Measurements from ENCODE around the gene CCDC92. TPM values are rescaled to one million over a fixed set of nuclear protein-coding genes. Genes with fewer than 3 reads are reported as not detected.

The CCDC92 gene
- total and polyA plus RNA-seq, 9 donors: 13.9 to 51.0 (median 34.6) TPM

DNA sequence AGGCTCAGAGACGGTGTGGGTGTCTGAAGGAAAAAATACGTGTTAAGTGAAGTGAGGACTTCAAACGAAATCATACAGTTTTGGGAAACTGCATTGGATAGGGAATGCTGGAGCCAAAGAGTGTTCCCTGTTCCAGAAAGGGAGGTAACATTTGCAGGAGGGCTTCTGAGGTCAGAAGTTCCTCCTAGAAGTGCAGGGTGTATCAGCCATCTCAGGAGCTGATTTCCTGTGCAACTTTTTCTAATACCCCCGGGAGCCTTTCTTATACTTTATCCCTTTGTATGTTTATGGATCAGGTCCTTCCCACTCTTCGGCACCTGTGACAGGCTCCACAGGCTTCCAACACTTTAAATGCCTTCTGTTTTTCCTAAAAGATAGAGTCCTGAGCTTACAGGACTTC is 25.3 kb upstream of the CCDC92 start:
- Histone ChIP-seq H3K36me3 (no peaks in the 10 kb centered on the region), H3K4me1 (ENCODE audit: insufficient read depth) (no peaks in the 10 kb centered on the region), H3K4me3 (no peak overlapping the region), H3K9me3 (no peaks in the 10 kb centered on the region), H3K27ac (no peak overlapping the region), H3K27me3 (no peaks in the 10 kb centered on the region)
- intact Hi-C loops (cut with DNase I): no loop called here
- DNase-seq: no peak
- 76 to 82% (median 78%) methylated on average over 5 of the region's 5 CpGs for WGBS, 3 donors
- TF ChIP-seq POLR2A (IDR thresholded peaks at IDR 0.05) (no peak), EP300 (IDR thresholded peaks at IDR 0.05) (no peak)
- TF ChIP-seq, protein P1, sequence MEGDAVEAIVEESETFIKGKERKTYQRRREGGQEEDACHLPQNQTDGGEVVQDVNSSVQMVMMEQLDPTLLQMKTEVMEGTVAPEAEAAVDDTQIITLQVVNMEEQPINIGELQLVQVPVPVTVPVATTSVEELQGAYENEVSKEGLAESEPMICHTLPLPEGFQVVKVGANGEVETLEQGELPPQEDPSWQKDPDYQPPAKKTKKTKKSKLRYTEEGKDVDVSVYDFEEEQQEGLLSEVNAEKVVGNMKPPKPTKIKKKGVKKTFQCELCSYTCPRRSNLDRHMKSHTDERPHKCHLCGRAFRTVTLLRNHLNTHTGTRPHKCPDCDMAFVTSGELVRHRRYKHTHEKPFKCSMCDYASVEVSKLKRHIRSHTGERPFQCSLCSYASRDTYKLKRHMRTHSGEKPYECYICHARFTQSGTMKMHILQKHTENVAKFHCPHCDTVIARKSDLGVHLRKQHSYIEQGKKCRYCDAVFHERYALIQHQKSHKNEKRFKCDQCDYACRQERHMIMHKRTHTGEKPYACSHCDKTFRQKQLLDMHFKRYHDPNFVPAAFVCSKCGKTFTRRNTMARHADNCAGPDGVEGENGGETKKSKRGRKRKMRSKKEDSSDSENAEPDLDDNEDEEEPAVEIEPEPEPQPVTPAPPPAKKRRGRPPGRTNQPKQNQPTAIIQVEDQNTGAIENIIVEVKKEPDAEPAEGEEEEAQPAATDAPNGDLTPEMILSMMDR (IDR thresholded peaks at IDR 0.05): no peak

DNA sequence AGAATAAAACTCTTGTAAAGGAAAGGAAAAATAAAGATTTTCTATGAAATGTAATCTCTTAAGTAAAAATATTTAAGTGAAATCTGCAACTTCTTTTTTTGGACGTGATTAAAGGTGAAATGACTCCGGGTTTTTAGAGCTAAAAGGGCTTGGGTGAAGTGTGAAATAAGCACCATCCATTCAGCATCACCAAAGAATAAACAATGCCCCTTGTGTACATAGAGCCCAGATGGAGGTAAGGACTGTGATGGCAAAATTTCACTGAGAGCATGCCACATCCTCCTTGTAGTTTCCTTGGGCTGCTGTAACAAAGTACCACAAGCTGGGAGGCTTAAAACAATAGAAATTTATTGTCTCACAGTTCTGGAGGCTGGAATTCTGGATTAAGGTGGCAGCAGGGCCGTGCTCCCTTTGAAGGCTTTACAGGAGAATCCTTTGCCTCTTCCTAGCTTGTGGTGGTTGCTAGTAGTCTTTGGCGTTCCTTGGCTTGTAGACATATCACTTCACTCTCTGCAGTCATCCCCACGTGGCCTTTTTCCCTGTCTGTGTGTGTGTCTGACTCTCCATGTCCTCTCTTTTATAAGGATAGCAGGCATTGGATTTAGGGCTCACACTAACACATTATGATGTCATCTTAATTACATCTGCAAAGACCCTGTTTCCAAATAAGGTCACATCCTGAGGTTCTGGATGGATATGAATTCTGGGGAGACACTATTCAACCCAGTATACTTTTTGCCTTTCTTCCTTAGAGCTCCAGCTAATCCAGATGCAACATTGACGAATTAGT is 24.6 kb upstream of the CCDC92 start:
- DNase-seq: no peak
- no peak for TF ChIP-seq EP300 (IDR thresholded peaks at IDR 0.05)
- no peak for TF ChIP-seq POLR2A (IDR thresholded peaks at IDR 0.05)
- no peaks in the 10 kb centered on the region for H3K4me1 ChIP-seq (ENCODE audit: insufficient read depth)
- no peaks in the 10 kb centered on the region for H3K27me3 ChIP-seq
- H3K4me3 ChIP-seq: no peak overlapping the region
- no peaks in the 10 kb centered on the region for H3K9me3 ChIP-seq
- 81 to 84% (median 83%) methylated on average over 6 of the region's 6 CpGs for WGBS, 3 donors
- no peaks in the 10 kb centered on the region for H3K36me3 ChIP-seq
- H3K27ac ChIP-seq: no peak overlapping the region
- intact Hi-C loops (cut with DNase I): no loop called here

DNA sequence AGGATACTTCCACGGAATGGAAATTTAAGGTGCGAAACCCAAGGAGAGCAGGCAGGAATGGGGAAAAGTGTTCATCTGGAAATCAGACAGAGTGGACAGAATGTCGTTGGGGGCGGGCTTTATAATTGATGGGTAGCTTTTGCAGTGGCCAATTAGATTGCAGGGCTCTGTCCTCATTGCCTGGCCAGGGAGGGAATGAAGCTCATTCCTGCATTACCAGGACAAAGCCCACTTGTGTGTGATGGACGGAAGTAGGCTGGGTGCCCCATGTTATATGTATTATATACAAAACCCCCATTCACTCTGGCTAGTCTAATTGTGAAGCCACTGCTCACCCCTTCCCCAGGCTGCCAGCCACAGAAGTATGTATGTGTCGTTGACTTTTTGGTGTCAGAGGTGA is 23.9 kb upstream of the CCDC92 start:
- Histone ChIP-seq H3K36me3 (no peaks in the 10 kb centered on the region), H3K4me3 (no peak overlapping the region), H3K27ac (no peak overlapping the region), H3K27me3 (no peaks in the 10 kb centered on the region), H3K9me3 (no peaks in the 10 kb centered on the region), H3K4me1 (ENCODE audit: insufficient read depth) (no peaks in the 10 kb centered on the region)
- WGBS, 3 donors: 82 to 83% (median 82%) methylated on average over 6 of the region's 6 CpGs
- intact Hi-C loops (cut with DNase I): no loop called here
- DNase-seq: no peak
- no peak for TF ChIP-seq EP300 (IDR thresholded peaks at IDR 0.05)
- no peak for TF ChIP-seq POLR2A (IDR thresholded peaks at IDR 0.05)
- TF ChIP-seq, protein P1 (IDR thresholded peaks at IDR 0.05): no peak

DNA sequence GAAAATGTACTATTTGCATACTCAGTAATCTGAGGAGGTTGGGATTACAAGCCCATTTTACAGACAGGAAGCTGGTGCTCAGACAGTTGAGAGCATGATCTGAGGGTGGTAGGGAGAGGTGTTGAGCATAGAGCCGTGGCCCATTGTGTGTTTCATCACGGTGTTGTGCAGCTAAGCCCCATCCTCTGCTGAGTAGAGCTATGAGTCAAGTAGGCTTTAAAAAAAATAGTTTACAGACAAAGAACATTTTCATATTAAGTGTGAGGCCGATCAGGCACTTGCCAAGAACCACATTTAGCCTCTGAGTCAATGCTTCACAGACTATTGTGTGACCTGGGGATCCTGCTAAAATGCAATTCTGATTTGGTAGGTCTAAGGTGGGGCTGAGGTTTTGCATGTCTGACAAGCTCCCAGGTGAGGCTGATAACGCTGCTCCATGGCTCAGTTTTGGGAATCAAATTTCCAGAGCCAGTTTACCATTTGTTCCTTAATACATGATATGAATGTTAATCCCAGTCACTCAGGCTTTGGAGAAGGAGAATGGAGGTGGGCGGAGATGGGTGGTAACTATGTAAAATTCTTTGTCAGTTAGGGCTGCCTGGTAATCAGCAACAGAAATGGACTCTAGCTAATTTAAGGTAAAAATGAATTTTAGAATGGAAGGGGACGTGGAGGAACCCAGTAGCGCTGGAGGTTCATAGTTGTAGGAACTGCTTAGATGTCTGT is 22.6 kb upstream of the CCDC92 start:
- DNase-seq: no peak
- no peaks in the 10 kb centered on the region for H3K27me3 ChIP-seq
- H3K4me3 ChIP-seq: no peak overlapping the region
- no peaks in the 10 kb centered on the region for H3K36me3 ChIP-seq
- intact Hi-C loops (cut with DNase I): no loop called here
- H3K27ac ChIP-seq: no peak overlapping the region
- TF ChIP-seq, protein P1 (IDR thresholded peaks at IDR 0.05): no peak
- TF ChIP-seq EP300 (IDR thresholded peaks at IDR 0.05) (no peak), POLR2A (IDR thresholded peaks at IDR 0.05) (no peak)
- H3K9me3 ChIP-seq: no peaks in the 10 kb centered on the region
- H3K4me1 ChIP-seq (ENCODE audit: insufficient read depth): no peaks in the 10 kb centered on the region
- 82 to 88% (median 85%) methylated on average over 7 of the region's 7 CpGs for WGBS, 3 donors
